Mesenteric fat pad (tissue), 1 donor: Measurements from ENCODE around the gene C2CD4A. TPM values are rescaled to one million over a fixed set of nuclear protein-coding genes. Genes with fewer than 3 reads are reported as not detected.
A peak's percentile ranks its signal among the peaks of the same experiment; 100 is the strongest.
"Not testable (repeated sequence)": the region's sequence is repeated elsewhere in the genome, so short reads cannot be mapped to it uniquely, and the experiment has no call there.

Experiments used
- DNase-seq: peaks from one replicate; pipeline ENCODE4 v3.0.0-alpha.2; 2020; ENCODE audit warnings: low spot score
- long read RNA-seq: library from polyadenylated mRNA; unstranded; transcript quantifications from one replicate; pipeline ENCODE4 v2.0.0, GENCODE V29; 2020
- total RNA-seq: library from RNA; stranded (reverse); fragmentation: NEBNext Ultra II Directional; extraction: Animal tissue kit (Norgen Biotek cat#: 25700); gene quantifications from one replicate; pipeline ENCODE4 v1.2.1, GENCODE V29; 2021
- donor health status: DM: yes; HTN: yes; CAD: no.

C2CD4A gene, protein sequence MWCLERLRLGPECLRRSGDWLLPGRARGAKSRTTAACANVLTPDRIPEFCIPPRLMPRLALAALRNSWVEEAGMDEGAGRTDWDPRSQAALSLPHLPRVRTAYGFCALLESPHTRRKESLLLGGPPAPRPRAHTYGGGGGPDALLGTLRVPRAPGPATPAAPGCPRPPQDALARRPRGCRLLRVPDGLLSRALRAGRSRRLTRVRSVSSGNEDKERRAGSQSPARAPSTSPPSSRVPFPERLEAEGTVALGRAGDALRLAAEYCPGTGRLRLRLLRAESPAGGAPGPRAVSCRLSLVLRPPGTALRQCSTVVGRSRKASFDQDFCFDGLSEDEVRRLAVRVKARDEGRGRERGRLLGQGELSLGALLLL
- total RNA-seq, result not detected
- long read RNA-seq, result 0 reads

GRCh38 chr15:62066663-62067447 lies at the start of gene C2CD4A:
C2CD4A (plus strand) TSS chr15:62066977; CDS start chr15:62067614, 637 bp downstream.
- peak; percentile 91 for DNase-seq

GRCh38 chr15:62020576-62021160 lies 46.1 kb upstream of the C2CD4A start:
- no peak for DNase-seq

DNA sequence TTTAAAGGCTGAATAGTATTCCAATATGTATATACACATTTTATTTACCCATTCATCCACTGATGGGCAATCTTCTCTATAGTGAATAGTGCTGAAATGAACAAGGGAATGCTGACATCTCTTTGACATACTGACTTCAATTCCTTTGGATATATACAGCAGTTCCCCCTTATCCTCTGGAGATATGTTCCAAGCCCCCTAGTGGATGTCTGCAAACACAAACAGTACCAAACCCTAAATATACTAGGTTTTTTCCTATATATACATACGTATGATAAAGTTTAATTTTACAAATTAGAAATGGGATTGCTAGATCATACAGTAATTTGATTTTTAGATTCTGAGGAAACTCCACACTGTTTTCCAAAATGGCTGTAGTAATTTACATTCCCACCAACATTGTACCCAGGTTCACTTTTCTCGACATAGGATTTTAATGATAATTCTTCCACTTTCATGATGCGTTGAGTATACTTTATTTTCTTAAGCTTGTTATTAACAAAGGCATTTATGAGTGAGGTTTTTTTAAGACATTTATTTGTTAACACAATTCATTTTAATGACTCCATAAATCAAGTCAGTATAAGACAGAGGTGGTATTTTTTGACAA lies 44.7 kb upstream of the C2CD4A start:
- no peak for DNase-seq

DNA sequence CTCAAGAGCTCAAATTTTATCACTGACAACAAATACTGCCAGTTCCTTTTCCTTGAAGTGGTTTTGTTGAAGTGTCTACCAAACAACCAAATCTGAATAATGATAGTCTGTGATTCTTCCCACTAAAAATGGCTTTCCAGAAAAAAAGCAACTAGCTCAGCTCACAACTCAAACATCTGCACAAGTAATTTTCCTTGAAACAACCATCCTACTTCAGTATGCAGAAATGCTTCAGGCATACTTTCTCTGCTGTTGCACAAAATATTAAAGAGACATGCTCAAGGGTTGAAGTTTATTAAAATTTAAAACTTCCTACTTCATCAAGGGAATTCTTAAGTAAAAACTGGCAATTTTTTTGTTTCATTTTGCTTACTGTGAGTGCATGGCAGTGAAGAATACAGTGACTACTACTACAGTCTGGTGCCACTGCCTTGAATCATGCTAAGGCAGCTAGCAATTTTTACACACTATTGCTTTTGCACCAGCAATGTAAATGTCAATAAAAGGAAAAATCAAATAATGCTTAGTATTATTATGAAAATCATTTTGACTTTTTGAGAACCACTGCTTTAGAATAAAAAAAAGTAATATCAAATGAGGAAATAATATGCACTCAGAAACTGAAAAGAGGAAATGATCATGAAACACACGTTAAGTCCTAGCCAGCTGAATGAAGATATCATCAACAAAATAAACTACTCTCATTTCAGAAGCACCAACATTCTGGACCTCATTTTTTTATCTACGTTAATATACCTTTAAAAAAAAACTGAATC lies 40.1 kb upstream of the C2CD4A start:
- no peak for DNase-seq

DNA sequence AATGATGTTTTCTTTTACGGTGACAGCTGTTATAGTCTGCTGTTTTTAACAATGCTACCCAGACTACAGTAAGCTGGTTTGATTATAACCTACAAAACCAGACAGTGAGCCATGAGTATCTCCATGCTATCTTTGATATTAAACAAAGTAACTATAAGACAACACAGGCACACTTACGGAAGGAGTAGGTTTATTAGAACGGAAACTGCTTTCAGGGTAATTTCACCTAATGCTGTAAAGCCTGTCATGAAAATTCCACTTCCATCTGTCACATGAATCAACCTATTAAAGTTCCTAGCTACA lies 39.6 kb upstream of the C2CD4A start:
- no peak for DNase-seq

- no peak for DNase-seq
These were observed 38.9 kb upstream of the C2CD4A start for GRCh38 chr15:62027916-62028315.

- no peak for DNase-seq
These were observed 31.4 kb upstream of the C2CD4A start for GRCh38 chr15:62035256-62035924.

GRCh38 chr15:62046078-62046743 lies 20.6 kb upstream of the C2CD4A start:
- no peak for DNase-seq

DNA sequence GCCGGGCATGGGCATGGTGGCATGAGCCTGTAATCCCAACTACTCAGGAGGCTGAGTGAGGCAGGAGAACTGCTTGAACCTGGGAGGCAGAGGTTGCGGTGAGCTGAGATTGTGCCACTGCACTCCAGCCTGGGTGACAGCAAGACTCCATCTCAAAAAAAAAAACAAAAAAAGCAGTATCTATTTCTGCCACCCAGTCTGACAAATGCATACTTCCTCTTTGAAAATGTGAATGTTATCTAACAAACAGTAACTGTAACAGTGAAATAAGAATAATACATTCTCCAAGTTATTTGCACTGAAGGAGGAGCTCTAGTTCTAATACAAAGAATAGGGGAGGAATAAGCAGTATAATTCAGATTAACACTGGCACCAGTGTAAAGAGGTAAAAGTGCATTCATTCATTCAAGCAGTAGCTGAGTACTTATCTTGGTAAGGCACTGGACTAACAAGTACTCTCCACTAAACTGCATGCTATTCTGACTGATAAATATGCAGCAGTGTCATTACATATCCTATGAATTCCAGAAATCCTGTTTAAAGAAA lies 19.4 kb upstream of the C2CD4A start:
- DNase-seq, result no peak

DNA sequence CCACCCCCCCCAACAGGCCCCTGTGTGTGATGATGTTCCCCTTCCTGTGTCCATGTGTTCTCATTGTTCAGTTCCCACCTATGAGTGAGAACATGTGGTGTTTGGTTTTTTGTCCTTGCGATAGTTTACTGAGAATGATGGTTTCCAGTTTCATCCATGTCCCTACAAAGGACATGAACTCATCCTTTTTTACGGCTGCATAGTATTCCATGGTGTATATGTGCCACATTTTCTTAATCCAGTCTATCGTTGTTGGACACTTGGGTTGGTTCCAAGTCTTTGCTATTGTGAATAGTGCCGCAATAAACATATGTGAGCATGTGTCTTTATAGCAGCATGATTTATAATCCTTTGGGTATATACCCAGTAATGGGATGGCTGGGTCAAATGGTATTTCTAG lies 18.5 kb upstream of the C2CD4A start:
- DNase-seq, result not testable (repeated sequence)

- no peak for DNase-seq
These were observed 16.7 kb upstream of the C2CD4A start for GRCh38 chr15:62050115-62050514.

GRCh38 chr15:62051166-62051565 lies 15.6 kb upstream of the C2CD4A start:
- DNase-seq, result no peak

- DNase-seq, result no peak
These were observed 14.1 kb upstream of the C2CD4A start for GRCh38 chr15:62052713-62053112.

- no peak for DNase-seq
These were observed 13.2 kb upstream of the C2CD4A start for GRCh38 chr15:62053439-62054085.

DNA sequence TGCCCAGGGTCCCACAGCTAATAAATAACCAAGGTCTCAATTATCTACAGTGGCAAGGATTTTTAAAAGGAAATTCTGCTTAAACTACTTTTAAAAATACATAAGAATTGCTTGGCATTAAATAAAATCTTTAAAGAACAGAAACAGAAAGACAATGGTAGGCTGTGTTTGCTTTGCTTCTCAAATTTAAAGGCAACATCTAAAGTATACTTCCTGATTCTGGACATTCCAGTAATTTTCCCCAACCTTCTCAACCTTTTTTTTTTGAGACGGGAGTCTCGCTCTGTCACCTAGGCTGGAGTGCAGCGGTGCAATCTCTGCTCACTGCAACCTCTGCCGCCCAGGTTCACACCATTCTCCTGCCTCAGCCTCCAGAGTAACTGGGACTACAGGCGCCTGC lies 11.8 kb upstream of the C2CD4A start:
- DNase-seq, result no peak

DNA sequence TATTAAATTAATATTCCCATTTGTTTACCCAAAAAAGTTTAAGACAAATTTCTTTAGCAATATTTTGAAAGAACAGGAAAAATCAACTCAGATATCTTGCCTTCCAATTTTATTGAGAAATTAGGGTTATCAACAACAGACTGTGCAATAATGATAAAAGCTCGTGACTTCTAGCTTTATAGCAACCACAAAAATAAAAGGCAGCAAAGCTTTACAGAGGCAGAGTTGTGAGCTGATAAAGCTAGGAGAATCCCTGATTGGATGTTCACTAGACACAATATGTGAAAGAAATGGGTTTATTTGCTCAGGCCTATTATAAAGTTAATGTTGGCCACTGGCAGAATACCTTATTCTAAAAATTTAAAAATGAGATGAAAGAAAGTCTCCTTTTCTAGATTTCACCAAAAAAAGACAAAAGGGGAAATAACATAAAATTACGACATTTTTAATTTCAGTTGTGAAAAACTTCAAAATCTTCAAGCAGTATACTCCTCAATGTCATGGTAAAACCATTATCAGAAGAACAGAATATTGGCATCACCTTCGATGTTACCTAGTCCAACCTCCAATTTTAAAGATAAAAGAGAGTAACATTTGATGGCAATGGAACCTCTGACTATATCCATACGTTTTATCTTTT lies 9.3 kb upstream of the C2CD4A start:
- DNase-seq, result no peak

DNA sequence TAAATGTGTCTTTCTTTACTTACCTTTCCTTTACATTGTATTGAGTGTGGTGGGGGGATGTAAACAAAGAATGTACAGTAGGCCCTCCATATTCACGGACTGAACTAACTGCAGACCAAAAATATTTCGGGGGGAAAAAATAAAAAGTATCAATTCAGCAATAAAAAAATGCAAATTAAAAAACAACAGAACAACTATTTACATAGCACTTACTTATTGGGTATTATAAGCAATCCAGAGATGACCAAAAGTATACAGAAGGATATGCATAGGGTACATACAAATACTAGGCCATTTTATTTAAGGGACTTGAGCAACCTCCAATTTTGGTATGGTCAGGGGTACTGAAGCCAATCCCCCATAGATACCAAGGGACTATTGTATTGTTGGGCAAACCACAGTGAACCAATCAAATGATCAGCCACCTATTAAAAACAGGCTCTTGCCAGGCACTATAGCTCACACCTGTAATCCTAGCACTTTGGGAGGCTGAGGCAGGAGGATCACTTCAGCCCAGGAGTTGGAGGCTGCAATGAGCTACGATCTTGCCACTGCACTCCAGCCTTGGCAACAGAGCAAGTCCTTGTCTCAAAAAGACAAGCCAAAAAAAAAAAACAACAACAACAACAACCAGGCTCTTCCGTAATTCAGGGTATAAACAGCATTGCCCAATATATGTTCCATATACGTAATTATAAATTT lies 8.3 kb upstream of the C2CD4A start:
- no peak for DNase-seq
